Sigmoid colon (tissue), 7 donors: Measurements from ENCODE around the gene EPM2AIP1. TPM values are rescaled to one million over a fixed set of nuclear protein-coding genes. Genes with fewer than 3 reads are reported as not detected.
"Not testable (repeated sequence)": the region's sequence is repeated elsewhere in the genome, so short reads cannot be mapped to it uniquely, and the experiment has no call there.

ENCODE experiments used
- DNase-seq: peaks from one replicate; pipeline ENCODE4 v3.0.0-alpha.2; 2019
- H3K27ac ChIP-seq, 4 donors: fragments of 200-600 bp; sonication (generic); one replicate each; pipeline ENCODE4 v1.5.1; 2016 to 2019; ENCODE audit warnings: mild to moderate bottlenecking in 1 of 4
- H3K27me3 ChIP-seq, 3 donors: fragments of 200-600 bp; sonication (generic); one replicate each; pipeline ENCODE4 v1.5.1; 2019; ENCODE audit warnings: mild to moderate bottlenecking in 1 of 3
- H3K36me3 ChIP-seq, 4 donors: fragments of 200-600 bp; sonication (generic); one replicate each; pipeline ENCODE4 v1.5.1; 2016 to 2019
- H3K4me1 ChIP-seq, 4 donors: fragments of 200-600 bp; sonication (generic); one replicate each; pipeline ENCODE4 v1.5.1; 2017 to 2019
- H3K4me3 ChIP-seq, 4 donors: fragments of 200-600 bp; sonication (generic); one replicate each; pipeline ENCODE4 v1.5.1; 2017 to 2019; ENCODE audit warnings: mild to moderate bottlenecking in 2 of 4, moderate library complexity in 1 of 4
- H3K9me3 ChIP-seq, 4 donors: fragments of 200-600 bp in 3 of 4; sonication (generic) in 3 of 4; one replicate each; pipeline versions ENCODE4 v1.5.1 to v1.6.1; 2013 to 2019
- EP300 ChIP-seq, 4 donors: sonication (generic); formaldehyde crosslinking; IDR thresholded peaks; one replicate each; pipeline ENCODE4 v1.6.1; 2017; ENCODE audit warnings: antibody characterized with exemption in 4 of 4
- POLR2A ChIP-seq, 2 donors: fragments of 450-650 bp; IDR thresholded peaks; one replicate each; pipeline ENCODE4 v1.6.1; 2016; ENCODE audit warnings: antibody characterized with exemption in 2 of 2, mild to moderate bottlenecking in 2 of 2, moderate library complexity in 2 of 2
- POLR2AphosphoS5 ChIP-seq, 4 donors: sonication (generic); formaldehyde crosslinking; IDR thresholded peaks; one replicate each; pipeline ENCODE4 v1.6.1; 2017; ENCODE audit warnings: antibody characterized with exemption in 4 of 4
- WGBS, 2 donors: extraction: QIAGEN DNeasy Blood & Tissue Kit; methylation state at CpG; one replicate each; pipeline ENCODE4 v1.1.7; 2013; 5-methylcytosine and 5-hydroxymethylcytosine counted together
- intact Hi-C: fragments of 100-400 bp; cut with DNase I; formaldehyde crosslinking; loops from one replicate; pipeline ENCODE4 v1.15.1; 2023
- polyA plus RNA-seq, 3 donors: library from polyadenylated mRNA; stranded (reverse); fragments of 200-250 nt; gene quantifications; one replicate each; pipeline ENCODE4 v1.2.3, GENCODE V29; 2013
- total RNA-seq, 4 donors: library from RNA; depleted of rRNA; stranded (reverse); fragments of >200 nt; gene quantifications; one replicate each; pipeline ENCODE4 v1.1.0, GENCODE V29; 2016
- TF ChIP-seq, protein P1 (sequence below), 4 experiments: fragments of 450-650 bp in 3 of 4; fragments of 200-600 bp in 1 of 4; IDR thresholded peaks; one replicate each; pipeline ENCODE4 v1.5.1; 2016 to 2019; ENCODE audit warnings: antibody characterized with exemption in 4 of 4, mild to moderate bottlenecking in 3 of 4, moderate library complexity in 2 of 4
- donor health status: healthy with polysubstance abuse.
- donor health status: Bipolar disorder and iron deficiency.
- donor health status: healthy.

Gene EPM2AIP1
- total and polyA plus RNA-seq, 7 donors: 1.2 to 18.9 (median 11.8) TPM

DNA sequence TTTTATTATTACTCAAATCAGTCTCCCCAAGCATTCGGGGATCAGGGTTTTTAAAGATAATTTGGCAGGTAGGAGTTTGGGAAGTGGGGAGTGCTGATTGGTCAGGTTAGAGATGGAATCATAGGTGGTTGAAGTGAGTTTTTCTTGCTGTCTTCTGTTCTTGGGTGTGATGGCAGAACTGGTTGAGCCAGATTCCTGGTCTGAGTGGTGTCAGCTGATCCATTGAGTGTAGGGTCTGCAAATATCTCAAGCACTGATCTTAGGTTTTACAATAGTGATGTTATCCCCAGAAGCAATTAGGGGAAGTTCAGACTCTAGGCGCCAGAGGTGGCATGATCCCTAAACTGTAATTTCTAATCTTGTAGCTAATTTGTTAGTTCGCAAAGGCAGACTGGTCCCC is 27.5 kb downstream of the EPM2AIP1 start:
- intact Hi-C loops: no loop called here
- no peak for TF ChIP-seq EP300 (IDR thresholded peaks at IDR 0.05)
- TF ChIP-seq, protein P1, sequence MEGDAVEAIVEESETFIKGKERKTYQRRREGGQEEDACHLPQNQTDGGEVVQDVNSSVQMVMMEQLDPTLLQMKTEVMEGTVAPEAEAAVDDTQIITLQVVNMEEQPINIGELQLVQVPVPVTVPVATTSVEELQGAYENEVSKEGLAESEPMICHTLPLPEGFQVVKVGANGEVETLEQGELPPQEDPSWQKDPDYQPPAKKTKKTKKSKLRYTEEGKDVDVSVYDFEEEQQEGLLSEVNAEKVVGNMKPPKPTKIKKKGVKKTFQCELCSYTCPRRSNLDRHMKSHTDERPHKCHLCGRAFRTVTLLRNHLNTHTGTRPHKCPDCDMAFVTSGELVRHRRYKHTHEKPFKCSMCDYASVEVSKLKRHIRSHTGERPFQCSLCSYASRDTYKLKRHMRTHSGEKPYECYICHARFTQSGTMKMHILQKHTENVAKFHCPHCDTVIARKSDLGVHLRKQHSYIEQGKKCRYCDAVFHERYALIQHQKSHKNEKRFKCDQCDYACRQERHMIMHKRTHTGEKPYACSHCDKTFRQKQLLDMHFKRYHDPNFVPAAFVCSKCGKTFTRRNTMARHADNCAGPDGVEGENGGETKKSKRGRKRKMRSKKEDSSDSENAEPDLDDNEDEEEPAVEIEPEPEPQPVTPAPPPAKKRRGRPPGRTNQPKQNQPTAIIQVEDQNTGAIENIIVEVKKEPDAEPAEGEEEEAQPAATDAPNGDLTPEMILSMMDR (IDR thresholded peaks at IDR 0.05): no peak
- TF ChIP-seq POLR2AphosphoS5 (IDR thresholded peaks at IDR 0.05): no peak
- no peak for TF ChIP-seq POLR2A (IDR thresholded peaks at IDR 0.05)
- WGBS, 2 donors: 73 to 74% methylated on average over 3 of the region's 3 CpGs

DNA sequence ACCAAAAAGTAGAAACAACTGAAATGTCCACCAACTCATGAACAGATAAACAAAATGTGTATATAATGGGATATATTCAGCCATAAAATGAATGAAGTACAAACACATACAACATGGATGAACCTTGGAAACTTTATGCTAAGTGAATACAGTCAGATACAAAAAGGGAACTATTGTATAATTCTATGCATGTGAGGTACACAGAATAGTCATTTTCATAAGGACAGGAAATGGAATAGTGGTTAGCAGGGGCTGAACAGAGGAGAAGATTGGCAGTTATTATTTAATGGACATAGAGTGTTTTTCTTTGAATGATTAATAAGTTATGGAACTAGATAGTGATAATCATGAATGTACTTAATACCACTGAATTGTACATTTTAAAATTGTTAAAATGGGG is 28.1 kb downstream of the EPM2AIP1 start:
- intact Hi-C loops: no loop called here
- no peak for DNase-seq
- TF ChIP-seq, protein P1 (IDR thresholded peaks at IDR 0.05): no peak
- TF ChIP-seq POLR2AphosphoS5 (IDR thresholded peaks at IDR 0.05) (no peak), EP300 (IDR thresholded peaks at IDR 0.05) (no peak), POLR2A (IDR thresholded peaks at IDR 0.05) (no peak)

More for the DNA sequence above, 27.5 kb downstream of the EPM2AIP1 start:
- DNase-seq: no peak
- no peaks in the 10 kb centered on the region for H3K4me1 ChIP-seq
- H3K27me3 ChIP-seq: no peaks in the 10 kb centered on the region
- no peaks in the 10 kb centered on the region for H3K9me3 ChIP-seq
- H3K36me3 ChIP-seq: no peaks in the 10 kb centered on the region
- no peak overlapping the region for H3K4me3 ChIP-seq
- H3K27ac ChIP-seq: no peak overlapping the region

DNA sequence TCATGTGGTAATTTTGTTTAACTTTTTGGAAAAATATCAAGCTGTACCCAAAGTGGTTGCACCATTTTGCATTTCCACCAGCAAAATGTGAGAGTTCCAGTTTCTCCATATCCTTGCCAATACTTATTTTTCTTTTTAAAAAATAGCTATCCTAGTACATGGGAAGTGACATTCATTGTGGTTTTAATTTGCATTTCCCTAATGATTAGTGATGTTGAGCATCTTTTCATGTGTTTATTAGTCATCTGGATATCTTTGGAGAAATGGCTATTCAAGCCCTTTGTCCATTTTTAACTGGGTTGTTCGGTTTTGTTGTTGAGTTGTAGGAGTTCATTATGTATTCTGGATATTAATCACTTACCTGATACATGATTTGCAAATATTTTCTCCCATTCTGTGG is 28.6 kb downstream of the EPM2AIP1 start:
- Histone ChIP-seq H3K27me3 (no peaks in the 10 kb centered on the region), H3K36me3 (no peaks in the 10 kb centered on the region), H3K4me3 (no peak overlapping the region), H3K9me3 (no peaks in the 10 kb centered on the region), H3K4me1 (no peaks in the 10 kb centered on the region), H3K27ac (no peak overlapping the region)
- DNase-seq: no peak
- TF ChIP-seq, protein P1 (IDR thresholded peaks at IDR 0.05): no peak
- TF ChIP-seq POLR2AphosphoS5 (IDR thresholded peaks at IDR 0.05) (no peak), EP300 (IDR thresholded peaks at IDR 0.05) (no peak), POLR2A (IDR thresholded peaks at IDR 0.05) (no peak)
- WGBS, 2 donors: 91 to 94% methylated on average over 1 of the region's 1 CpG
- intact Hi-C loops: no loop called here

More for the DNA sequence above, 28.1 kb downstream of the EPM2AIP1 start:
- Histone ChIP-seq H3K27me3 (no peaks in the 10 kb centered on the region), H3K27ac (no peak overlapping the region), H3K4me3 (no peak overlapping the region), H3K4me1 (no peaks in the 10 kb centered on the region), H3K9me3 (no peaks in the 10 kb centered on the region), H3K36me3 (no peaks in the 10 kb centered on the region)

DNA sequence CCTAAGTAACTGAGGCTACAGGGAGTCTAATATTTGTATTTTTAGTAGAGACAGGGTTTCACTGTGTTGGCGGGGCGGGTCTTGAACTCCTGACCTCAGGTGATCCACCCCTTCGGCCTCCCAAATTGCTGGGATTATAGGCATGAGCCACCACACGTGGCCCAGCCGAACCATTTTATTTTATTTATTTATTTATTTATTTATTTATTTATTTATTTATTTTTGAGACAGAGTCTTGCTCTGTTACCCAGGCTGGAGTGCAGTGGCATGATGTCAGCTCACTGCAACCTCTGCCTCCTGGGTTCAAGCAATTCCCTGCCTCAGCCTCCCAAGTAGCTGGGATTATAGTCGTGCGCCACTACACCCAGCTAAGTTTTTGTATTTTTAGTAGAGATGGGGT is 29.9 kb downstream of the EPM2AIP1 start:
- DNase-seq, H3K9me3 ChIP-seq, H3K27ac ChIP-seq, H3K4me1 ChIP-seq, H3K27me3 ChIP-seq, intact Hi-C loops, H3K36me3 ChIP-seq, H3K4me3 ChIP-seq: not testable (repeated sequence)
- 97 to 98% methylated on average over 7 of the region's 7 CpGs for WGBS, 2 donors

GRCh38 chr3:36960502-36960901 is 32.4 kb downstream of the EPM2AIP1 start:
- intact Hi-C loops: no loop called here
- 91 to 94% methylated on average over 4 of the region's 4 CpGs for WGBS, 2 donors

More at GRCh38 chr3:36960502-36960901, 32.4 kb downstream of the EPM2AIP1 start:
- H3K4me1 ChIP-seq: peaks cover 0 to 11% (median 4%) of the 10 kb centered on the region in 4 donors
- no peak overlapping the region for H3K27ac ChIP-seq
- no peaks in the 10 kb centered on the region for H3K9me3 ChIP-seq
- no peaks in the 10 kb centered on the region for H3K36me3 ChIP-seq
- no peaks in the 10 kb centered on the region for H3K27me3 ChIP-seq
- TF ChIP-seq, protein P1 (IDR thresholded peaks at IDR 0.05): no peak
- no peak for TF ChIP-seq EP300 (IDR thresholded peaks at IDR 0.05)
- no peak for TF ChIP-seq POLR2AphosphoS5 (IDR thresholded peaks at IDR 0.05)
- TF ChIP-seq POLR2A (IDR thresholded peaks at IDR 0.05): no peak
- H3K4me3 ChIP-seq: no peak overlapping the region
- no peak for DNase-seq
